Right lobe of liver (tissue), 6 donors: ENCODE measurements around the gene SOD1. TPM values are rescaled to one million over a fixed set of nuclear protein-coding genes. Genes with fewer than 3 reads are reported as not detected.

ENCODE experiments used
- ATAC-seq, 4 donors: fragments of 200-7000 bp; cut with Tn5 transposase; one replicate each; pipeline ENCODE4 v1.9.1; 2020; ENCODE audit warnings: mild to moderate bottlenecking in 4 of 4, moderate library complexity in 4 of 4
- DNase-seq, 3 donors: peaks; one replicate each; pipeline ENCODE4 v3.0.0-alpha.2; 2020
- H3K27ac ChIP-seq, 3 donors: fragments of 200-600 bp; one replicate each; pipeline ENCODE4 v1.8.0; 2022
- H3K27me3 ChIP-seq, 2 donors: fragments of 200-600 bp; one replicate each; pipeline ENCODE4 v1.8.0; 2022
- H3K36me3 ChIP-seq, 4 donors: fragments of 200-600 bp; sonication (generic) in 1 of 4; one replicate each; pipeline versions ENCODE4 v1.5.1 to v1.8.0; 2017 to 2022; ENCODE audit warnings: control low read depth in 1 of 4
- H3K4me1 ChIP-seq, 4 donors: fragments of 200-600 bp; sonication (generic) in 1 of 4; one replicate each; pipeline versions ENCODE4 v1.5.1 to v1.8.0; 2017 to 2022; ENCODE audit warnings: control low read depth in 1 of 4
- H3K4me3 ChIP-seq, 3 donors: fragments of 200-600 bp; one replicate each; pipeline ENCODE4 v1.8.0; 2022
- H3K9me3 ChIP-seq, 4 donors: fragments of 200-600 bp; sonication (generic) in 1 of 4; one replicate each; pipeline versions ENCODE4 v1.5.1 to v1.8.0; 2017 to 2022; ENCODE audit warnings: control low read depth in 1 of 4
- POLR2A ChIP-seq: fragments of 450-650 bp; IDR thresholded peaks from one replicate; pipeline ENCODE4 v1.6.1; 2017; ENCODE audit warnings: antibody characterized with exemption, mild to moderate bottlenecking
- WGBS: methylation state at CpG from one replicate; pipeline ENCODE4 v1.1.6; 2018; ENCODE audit warnings: low coverage, low lambda C conversion rate; ENCODE audit not compliant: insufficient coverage; ENCODE audit errors: missing lambda C conversion rate; 5-methylcytosine and 5-hydroxymethylcytosine counted together
- intact Hi-C, 2 donors: fragments of 100-400 bp; cut with DNase I; formaldehyde crosslinking; loops; one replicate each; pipeline versions ENCODE4 v1.11.2 to v1.14.1; 2022
- long read RNA-seq: library from polyadenylated mRNA; unstranded; transcript quantifications from one replicate; pipeline ENCODE4 v2.0.0, GENCODE V29; 2019
- total RNA-seq, 6 experiments: library from RNA; depleted of rRNA in 2 of 6; stranded (reverse); fragments of >200 nt in 2 of 6; fragmentation: NEBNext Ultra II Directional in 3 of 6; extraction: Animal tissue kit (Norgen Biotek cat#: 25700) in 3 of 6; gene quantifications; one replicate each; pipeline versions ENCODE4 v1.1.0 to v1.2.4, GENCODE V29; 2016 to 2023
- TF ChIP-seq, protein P1 (sequence below), 4 donors: fragments of 200-600 bp in 3 of 4; fragments of 450-650 bp in 1 of 4; IDR thresholded peaks; one replicate each; pipeline versions ENCODE4 v1.5.1 to v1.8.0; 2016 to 2022; ENCODE audit warnings: antibody characterized with exemption in 4 of 4, mild to moderate bottlenecking in 2 of 4
- donor health status: DM: no; HTN: yes; CAD: no.
- donor health status: DM: no; HTN: no; CAD: no.
- donor health status: DM: no; HTN: no; CAD: no.
- donor health status: DM: no; HTN: yes; CAD: no.
- donor health status: DM: no; HTN: yes; CAD: no.

Gene SOD1
- total RNA-seq = 1,000 to 10,000 TPM in 1 of 6 experiments, 100 to 1,000 TPM in 5; 398 to 1,176 (median 518) TPM
- long read RNA-seq, transcript SOD1-201 (5 exons, 966 nt) = major isoform, 1,452 of 1,519 reads
- long read RNA-seq, partial matches to known transcripts = 30 of 1,519 reads
- long read RNA-seq, other reads (novel, unspliced or antisense) = 37 of 1,519 reads

DNA sequence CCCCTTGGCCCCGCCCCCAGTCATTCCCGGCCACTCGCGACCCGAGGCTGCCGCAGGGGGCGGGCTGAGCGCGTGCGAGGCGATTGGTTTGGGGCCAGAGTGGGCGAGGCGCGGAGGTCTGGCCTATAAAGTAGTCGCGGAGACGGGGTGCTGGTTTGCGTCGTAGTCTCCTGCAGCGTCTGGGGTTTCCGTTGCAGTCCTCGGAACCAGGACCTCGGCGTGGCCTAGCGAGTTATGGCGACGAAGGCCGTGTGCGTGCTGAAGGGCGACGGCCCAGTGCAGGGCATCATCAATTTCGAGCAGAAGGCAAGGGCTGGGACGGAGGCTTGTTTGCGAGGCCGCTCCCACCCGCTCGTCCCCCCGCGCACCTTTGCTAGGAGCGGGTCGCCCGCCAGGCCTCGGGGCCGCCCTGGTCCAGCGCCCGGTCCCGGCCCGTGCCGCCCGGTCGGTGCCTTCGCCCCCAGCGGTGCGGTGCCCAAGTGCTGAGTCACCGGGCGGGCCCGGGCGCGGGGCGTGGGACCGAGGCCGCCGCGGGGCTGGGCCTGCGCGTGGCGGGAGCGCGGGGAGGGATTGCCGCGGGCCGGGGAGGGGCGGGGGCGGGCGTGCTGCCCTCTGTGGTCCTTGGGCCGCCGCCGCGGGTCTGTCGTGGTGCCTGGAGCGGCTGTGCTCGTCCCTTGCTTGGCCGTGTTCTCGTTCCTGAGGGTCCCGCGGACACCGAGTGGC, at the start of gene SOD1:
Gene SOD1 (plus strand): TSS at position 158 of the 723 bp plus-strand sequence. CDS start 77 bp downstream, at position 235.
- Histone ChIP-seq H3K9me3 (no peaks in the 10 kb centered on the region), H3K27me3 (no peaks in the 10 kb centered on the region), H3K36me3 (peaks cover 0 to 14% (median 6%) of the 10 kb centered on the region in 4 donors), H3K27ac (peak within 1 kb of the TSS; percentile 89 to 98 (median 98)), H3K4me1 (peaks cover 0 to 38% (median 12%) of the 10 kb centered on the region in 4 donors), H3K4me3 (peak within 1 kb of the TSS; percentile 73 to 91 (median 80))
- peak; percentile 97 to 98 (median 97) for DNase-seq
- peak; percentile 94 for TF ChIP-seq POLR2A
- TF ChIP-seq, protein P1, sequence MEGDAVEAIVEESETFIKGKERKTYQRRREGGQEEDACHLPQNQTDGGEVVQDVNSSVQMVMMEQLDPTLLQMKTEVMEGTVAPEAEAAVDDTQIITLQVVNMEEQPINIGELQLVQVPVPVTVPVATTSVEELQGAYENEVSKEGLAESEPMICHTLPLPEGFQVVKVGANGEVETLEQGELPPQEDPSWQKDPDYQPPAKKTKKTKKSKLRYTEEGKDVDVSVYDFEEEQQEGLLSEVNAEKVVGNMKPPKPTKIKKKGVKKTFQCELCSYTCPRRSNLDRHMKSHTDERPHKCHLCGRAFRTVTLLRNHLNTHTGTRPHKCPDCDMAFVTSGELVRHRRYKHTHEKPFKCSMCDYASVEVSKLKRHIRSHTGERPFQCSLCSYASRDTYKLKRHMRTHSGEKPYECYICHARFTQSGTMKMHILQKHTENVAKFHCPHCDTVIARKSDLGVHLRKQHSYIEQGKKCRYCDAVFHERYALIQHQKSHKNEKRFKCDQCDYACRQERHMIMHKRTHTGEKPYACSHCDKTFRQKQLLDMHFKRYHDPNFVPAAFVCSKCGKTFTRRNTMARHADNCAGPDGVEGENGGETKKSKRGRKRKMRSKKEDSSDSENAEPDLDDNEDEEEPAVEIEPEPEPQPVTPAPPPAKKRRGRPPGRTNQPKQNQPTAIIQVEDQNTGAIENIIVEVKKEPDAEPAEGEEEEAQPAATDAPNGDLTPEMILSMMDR (IDR thresholded peaks at IDR 0.05) = peak; percentile 10 to 43 (median 23)
- intact Hi-C loops = loop anchor here in 1 of 2 donors (10.0 kb wide), 1 partner anchor 65 kb away; no protein-coding TSS in a partner anchor
- no CpG with 5 or more reads among the region's 87 CpGs for WGBS
- ATAC-seq = peak; percentile 84 to 93 (median 86)

DNA sequence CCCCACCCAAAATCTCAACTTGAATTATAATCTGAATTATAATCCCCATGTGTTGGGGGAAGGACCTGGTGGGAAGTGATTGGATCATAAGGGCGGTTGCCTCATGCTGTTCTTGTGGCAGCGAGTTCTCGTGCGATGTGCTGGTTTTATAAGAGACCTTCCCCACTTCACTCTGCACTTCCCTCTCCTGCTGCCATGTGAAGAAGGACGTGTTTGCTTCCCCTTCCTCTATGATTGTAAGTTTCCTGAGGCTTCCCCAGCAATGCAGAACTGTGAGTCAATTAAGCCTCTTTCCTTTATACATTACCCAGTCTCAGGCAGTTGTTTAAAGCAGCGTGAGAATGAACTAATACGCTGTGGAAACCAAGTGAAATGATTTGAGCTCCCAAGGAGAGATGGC, 48.0 kb upstream of the SOD1 start:
- WGBS = 93% methylated on average over 7 of the region's 7 CpGs
- Histone ChIP-seq H3K36me3 (no peaks in the 10 kb centered on the region), H3K4me1 (peaks cover 0 to 6% (median 0%) of the 10 kb centered on the region in 4 donors), H3K27me3 (no peaks in the 10 kb centered on the region), H3K27ac (no peak overlapping the region), H3K9me3 (no peaks in the 10 kb centered on the region), H3K4me3 (no peak overlapping the region)
- no peak for DNase-seq
- intact Hi-C loops = no loop called here
- TF ChIP-seq POLR2A = no peak
- TF ChIP-seq, protein P1 (IDR thresholded peaks at IDR 0.05) = no peak
- no peak for ATAC-seq

DNA sequence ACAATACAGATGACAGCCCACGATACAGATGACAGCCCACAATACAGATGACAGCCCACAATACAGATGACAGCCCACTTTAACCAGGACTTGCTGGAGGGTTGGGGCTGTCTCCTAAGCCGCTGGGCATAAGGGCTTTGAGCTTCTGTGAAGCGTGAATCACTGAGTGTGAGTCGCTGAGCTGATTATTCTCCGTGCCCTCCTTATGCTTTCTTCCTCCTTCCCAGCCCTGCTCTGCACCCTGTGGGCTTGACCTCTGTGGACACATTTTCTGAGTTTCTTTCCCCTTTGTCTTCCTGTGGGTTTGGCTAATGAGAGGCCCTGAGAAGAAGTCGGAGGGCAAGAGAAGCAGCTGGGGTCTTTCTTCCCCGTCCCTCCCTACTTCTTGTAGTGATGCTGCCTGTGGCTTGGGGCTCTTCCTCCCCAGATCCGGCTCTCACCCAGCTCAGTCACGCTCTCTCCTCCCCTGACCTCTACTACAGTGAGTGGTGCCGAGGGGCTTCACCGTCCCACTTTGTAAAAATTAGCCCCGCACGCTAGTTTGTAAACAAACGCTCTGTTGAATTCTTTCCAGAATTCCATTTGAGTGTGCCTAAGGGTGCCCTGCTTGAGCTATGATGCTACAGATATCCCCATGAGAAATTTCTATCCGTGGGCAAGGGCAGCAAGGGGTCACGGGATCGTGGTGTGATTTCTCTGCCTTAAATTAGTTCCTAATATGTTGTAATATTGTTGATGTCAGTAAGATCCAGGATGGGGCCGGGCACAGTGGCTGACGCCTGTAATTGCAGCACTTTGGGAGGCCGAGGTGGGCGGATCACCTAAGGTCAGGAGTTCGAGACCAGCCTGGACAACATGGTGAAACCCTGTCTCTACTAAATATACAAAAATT, 46.4 kb upstream of the SOD1 start:
- ATAC-seq (peak in 3 of 4 donors; percentile 40 to 49 (median 45)), DNase-seq (no peak)
- Histone ChIP-seq H3K4me1 (peaks cover 0 to 6% (median 0%) of the 10 kb centered on the region in 4 donors), H3K27me3 (no peaks in the 10 kb centered on the region), H3K36me3 (no peaks in the 10 kb centered on the region), H3K4me3 (no peak overlapping the region), H3K9me3 (no peaks in the 10 kb centered on the region), H3K27ac (no peak overlapping the region)
- TF ChIP-seq, protein P1 (IDR thresholded peaks at IDR 0.05) = no peak
- no peak for TF ChIP-seq POLR2A
- intact Hi-C loops = no loop called here
- WGBS = 48% methylated on average over 13 of the region's 22 CpGs

DNA sequence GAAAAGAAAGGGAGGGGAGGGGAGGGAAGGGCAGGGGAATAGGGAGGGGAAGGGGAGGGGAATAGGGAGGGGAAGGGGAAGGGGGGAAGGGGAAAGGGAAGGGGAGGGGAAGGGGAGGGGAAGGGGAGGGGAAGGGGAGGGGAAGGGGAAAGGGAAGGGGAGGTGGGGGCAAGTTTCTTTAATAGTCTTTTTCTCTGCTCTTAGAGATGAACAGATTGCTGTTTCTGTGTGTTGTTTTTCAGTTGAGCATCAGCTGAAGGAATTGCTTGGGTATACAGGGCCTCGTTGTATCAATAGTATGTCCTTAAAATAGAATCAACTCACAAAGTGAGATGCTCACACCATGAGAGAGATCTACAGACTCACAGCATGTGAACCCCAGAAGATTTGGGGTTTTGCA, 44.8 kb upstream of the SOD1 start:
- intact Hi-C loops = no loop called here
- no peak for TF ChIP-seq POLR2A
- TF ChIP-seq, protein P1 (IDR thresholded peaks at IDR 0.05) = no peak
- WGBS = 56% methylated on average over 1 of the region's 1 CpG

More for the DNA sequence above, 44.8 kb upstream of the SOD1 start:
- H3K4me3 ChIP-seq = no peak overlapping the region
- peaks cover 0 to 6% (median 0%) of the 10 kb centered on the region in 4 donors for H3K4me1 ChIP-seq
- no peak for ATAC-seq
- H3K36me3 ChIP-seq = no peaks in the 10 kb centered on the region
- no peaks in the 10 kb centered on the region for H3K9me3 ChIP-seq
- no peaks in the 10 kb centered on the region for H3K27me3 ChIP-seq
- H3K27ac ChIP-seq = no peak overlapping the region
- DNase-seq = no peak
